ENCODE measurements around the gene TRIB2. TPM values are rescaled to one million over a fixed set of nuclear protein-coding genes. Genes with fewer than 3 reads are reported as not detected.

Gene TRIB2
- total RNA-seq, 1 donor from 2014 or later, result 68.8 TPM

DNA sequence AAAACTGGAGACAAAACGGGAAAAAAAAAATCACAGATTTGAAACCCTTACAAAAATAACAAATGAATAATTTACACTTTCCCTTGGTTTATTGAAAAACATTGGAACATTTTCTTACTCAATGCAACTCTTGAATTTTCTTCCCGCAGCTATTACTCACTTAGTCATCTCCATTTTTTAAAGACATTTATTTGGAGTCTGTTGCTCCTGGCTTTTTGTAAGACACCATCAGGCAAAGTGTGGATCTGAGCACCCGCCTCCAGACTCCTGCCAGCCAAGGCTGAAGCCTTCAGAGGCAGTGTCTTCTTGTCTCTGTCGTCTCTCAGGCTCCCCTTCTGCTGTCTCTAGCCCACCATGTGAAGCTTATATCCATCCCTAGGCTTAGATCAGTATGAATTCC, 46.2 kb downstream of the TRIB2 start:
- H4K20me1 ChIP-seq (ENCODE audit: low read depth), result no peaks in the 10 kb centered on the region
- H3K36me3 ChIP-seq, result no peaks in the 10 kb centered on the region
- no peak overlapping the region for H3K9ac ChIP-seq
- no peaks in the 10 kb centered on the region for H3K36me3 Mint-ChIP-seq
- no peak overlapping the region for H3K27ac Mint-ChIP-seq
- TF ChIP-seq EZH2 (IDR thresholded peaks at IDR 0.05), result no peak
- TF ChIP-seq, protein P1, sequence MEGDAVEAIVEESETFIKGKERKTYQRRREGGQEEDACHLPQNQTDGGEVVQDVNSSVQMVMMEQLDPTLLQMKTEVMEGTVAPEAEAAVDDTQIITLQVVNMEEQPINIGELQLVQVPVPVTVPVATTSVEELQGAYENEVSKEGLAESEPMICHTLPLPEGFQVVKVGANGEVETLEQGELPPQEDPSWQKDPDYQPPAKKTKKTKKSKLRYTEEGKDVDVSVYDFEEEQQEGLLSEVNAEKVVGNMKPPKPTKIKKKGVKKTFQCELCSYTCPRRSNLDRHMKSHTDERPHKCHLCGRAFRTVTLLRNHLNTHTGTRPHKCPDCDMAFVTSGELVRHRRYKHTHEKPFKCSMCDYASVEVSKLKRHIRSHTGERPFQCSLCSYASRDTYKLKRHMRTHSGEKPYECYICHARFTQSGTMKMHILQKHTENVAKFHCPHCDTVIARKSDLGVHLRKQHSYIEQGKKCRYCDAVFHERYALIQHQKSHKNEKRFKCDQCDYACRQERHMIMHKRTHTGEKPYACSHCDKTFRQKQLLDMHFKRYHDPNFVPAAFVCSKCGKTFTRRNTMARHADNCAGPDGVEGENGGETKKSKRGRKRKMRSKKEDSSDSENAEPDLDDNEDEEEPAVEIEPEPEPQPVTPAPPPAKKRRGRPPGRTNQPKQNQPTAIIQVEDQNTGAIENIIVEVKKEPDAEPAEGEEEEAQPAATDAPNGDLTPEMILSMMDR (IDR thresholded peaks at IDR 0.05), result no peak
- no peak overlapping the region for H2AFZ ChIP-seq (replicated peaks)
- H3K79me2 ChIP-seq (ENCODE audit: low read depth), result no peaks in the 10 kb centered on the region
- H3F3A ChIP-seq (ENCODE audit: low read depth), result no peaks in the 10 kb centered on the region
- H3K27ac ChIP-seq, result no peak overlapping the region
- H3K27me3 ChIP-seq, result no peaks in the 10 kb centered on the region
- no peaks in the 10 kb centered on the region for H3K4me1 ChIP-seq
- H3K4me3 Mint-ChIP-seq, result no peak overlapping the region
- no peak for DNase-seq (ENCODE audit: low spot score)
- H3K4me3 ChIP-seq, result no peak overlapping the region
- H3K4me2 ChIP-seq, result no peak overlapping the region
- no peaks in the 10 kb centered on the region for H3K9me3 Mint-ChIP-seq
- peaks cover 3% of the 10 kb centered on the region for H3K27me3 Mint-ChIP-seq (ENCODE audit: insufficient read depth, low read depth)
- peaks cover 5% of the 10 kb centered on the region for H3K4me1 Mint-ChIP-seq
- no peaks in the 10 kb centered on the region for H3K9me3 ChIP-seq (ENCODE audit: low read depth)

- Mint-ChIP-seq H3K36me3 (no peaks in the 10 kb centered on the region), H3K27ac (no peak overlapping the region), H3K4me1 (peaks cover 5% of the 10 kb centered on the region), H3K27me3 (ENCODE audit: insufficient read depth, low read depth) (peaks cover 4% of the 10 kb centered on the region), H3K9me3 (no peaks in the 10 kb centered on the region), H3K4me3 (no peak overlapping the region)
- no peaks in the 10 kb centered on the region for H3K79me2 ChIP-seq (ENCODE audit: low read depth)
- TF ChIP-seq, protein P1 (IDR thresholded peaks at IDR 0.05), result no peak
- TF ChIP-seq EZH2phosphoT487 (IDR thresholded peaks at IDR 0.05), result no peak
- no peak for TF ChIP-seq EZH2 (IDR thresholded peaks at IDR 0.05)
- no peaks in the 10 kb centered on the region for H3K36me3 ChIP-seq
- H3F3A ChIP-seq (ENCODE audit: low read depth), result no peaks in the 10 kb centered on the region
- DNase-seq (ENCODE audit: low spot score), result no peak
- H3K4me3 ChIP-seq, result no peak overlapping the region
- no peaks in the 10 kb centered on the region for H4K20me1 ChIP-seq (ENCODE audit: low read depth)
- H3K27ac ChIP-seq, result no peak overlapping the region
- H3K9me3 ChIP-seq (ENCODE audit: low read depth), result no peaks in the 10 kb centered on the region
- no peak overlapping the region for H3K9ac ChIP-seq
- no peaks in the 10 kb centered on the region for H3K27me3 ChIP-seq
- no peak overlapping the region for H2AFZ ChIP-seq (replicated peaks)
- no peaks in the 10 kb centered on the region for H3K4me1 ChIP-seq
- no peak overlapping the region for H3K4me2 ChIP-seq
These were observed 46.8 kb downstream of the TRIB2 start for GRCh38 chr2:12763486-12763885.

DNA sequence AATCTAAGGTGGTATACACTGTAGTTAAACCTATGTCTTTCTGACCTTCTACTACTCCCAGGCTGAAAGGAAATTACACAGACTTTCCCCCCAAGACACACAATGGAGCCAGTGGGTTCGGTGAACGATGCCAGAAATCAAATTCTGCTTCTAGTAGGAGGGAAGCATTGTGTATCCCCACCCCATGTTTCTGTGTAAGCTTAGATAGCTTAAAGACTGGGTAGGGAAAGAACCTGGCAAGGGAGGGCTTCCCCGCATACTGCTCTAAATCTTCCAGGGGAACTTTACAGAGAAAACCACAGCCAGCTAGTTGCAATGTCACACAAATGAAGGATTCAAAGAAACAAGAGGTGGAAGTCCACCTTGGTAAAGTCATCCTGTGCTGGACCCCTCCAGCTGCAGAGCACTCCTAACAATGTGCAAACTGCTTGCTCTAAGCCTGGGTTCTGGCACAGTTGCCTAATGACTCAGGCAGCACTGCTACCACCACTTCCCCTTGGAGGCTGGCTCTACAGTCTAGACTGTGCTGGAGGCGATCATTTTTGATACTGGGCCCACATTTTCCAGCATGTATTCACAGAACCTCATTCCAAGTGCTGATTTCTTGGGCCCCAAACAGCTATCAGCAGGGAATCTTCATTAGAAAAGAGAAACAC, 47.5 kb downstream of the TRIB2 start:
- Histone ChIP-seq H3K4me1 (no peaks in the 10 kb centered on the region), H3K27me3 (peaks cover 4% of the 10 kb centered on the region), H3K27ac (no peak overlapping the region), H3K9ac (no peak overlapping the region), H3K9me3 (ENCODE audit: low read depth) (no peaks in the 10 kb centered on the region), H3K79me2 (ENCODE audit: low read depth) (no peaks in the 10 kb centered on the region), H4K20me1 (ENCODE audit: low read depth) (no peaks in the 10 kb centered on the region), H3K4me2 (no peak overlapping the region), H3K4me3 (no peak overlapping the region), H2AFZ (replicated peaks) (no peak overlapping the region), H3F3A (ENCODE audit: low read depth) (no peaks in the 10 kb centered on the region), H3K36me3 (no peaks in the 10 kb centered on the region)
- TF ChIP-seq EZH2 (IDR thresholded peaks at IDR 0.05) (no peak), EZH2phosphoT487 (IDR thresholded peaks at IDR 0.05) (no peak)
- TF ChIP-seq, protein P1 (IDR thresholded peaks at IDR 0.05), result no peak
- H3K27me3 Mint-ChIP-seq (ENCODE audit: insufficient read depth, low read depth), result peaks cover 6% of the 10 kb centered on the region
- H3K27ac Mint-ChIP-seq, result no peak overlapping the region
- H3K4me3 Mint-ChIP-seq, result no peak overlapping the region
- no peaks in the 10 kb centered on the region for H3K36me3 Mint-ChIP-seq
- DNase-seq (ENCODE audit: low spot score), result no peak
- no peaks in the 10 kb centered on the region for H3K9me3 Mint-ChIP-seq
- H3K4me1 Mint-ChIP-seq, result peaks cover 5% of the 10 kb centered on the region
